Stimulated activated CD4-positive, alpha-beta T cell treated with anti-CD3 and anti-CD28 coated beads, Interleukin-12 subunit alpha, Interleukin-12 subunit beta, amount 100 ng/mL, for 48 hours (primary cell): ENCODE data around the gene PPM1L.
A peak's percentile ranks its signal among the peaks of the same experiment; 100 is the strongest.
"Not testable (repeated sequence)": the region's sequence is repeated elsewhere in the genome, so short reads cannot be mapped to it uniquely, and the experiment has no call there.

Source experiments
- DNase-seq, 3 donors: peaks; one replicate each; pipeline ENCODE4 v3.0.0-alpha.2; 2020; ENCODE audit warnings: low read depth in 2 of 3, low spot score in 1 of 3

Gene PPM1L

GRCh38 chr3:160755776-160756304 is at the start of gene PPM1L:
TSS of gene PPM1L (plus strand) at chr3:160756231.
- DNase-seq, result peak; percentile 14 to 44 (median 20)

GRCh38 chr3:160707187-160707794 is 48.7 kb upstream of the PPM1L start:
- DNase-seq, result peak in 2 of 3 donors; percentile 3 to 17

GRCh38 chr3:160709477-160710182 is 46.4 kb upstream of the PPM1L start:
- DNase-seq, result no peak

GRCh38 chr3:160713144-160713543 is 42.9 kb upstream of the PPM1L start:
- DNase-seq, result not testable (repeated sequence)

- no peak for DNase-seq
These were observed 36.3 kb upstream of the PPM1L start for GRCh38 chr3:160719710-160720109.

- no peak for DNase-seq
These were observed 35.8 kb upstream of the PPM1L start for GRCh38 chr3:160720123-160720746.

- no peak for DNase-seq
These were observed 33.7 kb upstream of the PPM1L start for GRCh38 chr3:160722331-160722730.

GRCh38 chr3:160725338-160725737 is 30.7 kb upstream of the PPM1L start:
- no peak for DNase-seq

GRCh38 chr3:160735826-160736225 is 20.2 kb upstream of the PPM1L start:
- no peak for DNase-seq

- no peak for DNase-seq
These were observed 18.0 kb upstream of the PPM1L start for GRCh38 chr3:160738048-160738447.

- DNase-seq, result no peak
These were observed 17.0 kb upstream of the PPM1L start for GRCh38 chr3:160739079-160739478.

GRCh38 chr3:160746976-160747375 is 9.1 kb upstream of the PPM1L start:
- no peak for DNase-seq

- no peak for DNase-seq
These were observed 8.6 kb upstream of the PPM1L start for GRCh38 chr3:160747422-160747821.

- no peak for DNase-seq
These were observed 7.8 kb upstream of the PPM1L start for GRCh38 chr3:160748231-160748630.

- no peak for DNase-seq
These were observed 7.2 kb upstream of the PPM1L start for GRCh38 chr3:160748787-160749186.

GRCh38 chr3:160753953-160754352 is 2.1 kb upstream of the PPM1L start:
- DNase-seq, result no peak

GRCh38 chr3:160754371-160754854 is 1.6 kb upstream of the PPM1L start:
- DNase-seq, result peak in 1 of 3 donors; percentile 8

GRCh38 chr3:160754855-160755747 is 930 bp upstream of the PPM1L start:
- peak; percentile 77 to 84 (median 82) for DNase-seq

GRCh38 chr3:160757233-160758106 is 1.4 kb downstream of the PPM1L start:
- no peak for DNase-seq
